Adrenal gland (tissue), 12 donors: ENCODE data around the gene TGFBR2. TPM values are rescaled to one million over a fixed set of nuclear protein-coding genes. Genes with fewer than 3 reads are reported as not detected.
A peak's percentile ranks its signal among the peaks of the same experiment; 100 is the strongest.

Experiments
- DNase-seq, 7 donors: peaks; one replicate each; pipeline ENCODE4 v3.0.0-alpha.2; 2019 to 2020
- H3K27ac ChIP-seq, 5 donors: fragments of 200-600 bp; sonication (generic) in 4 of 5; 1 replicate in 3 of 5; 2 replicates in 2 of 5; pipeline versions ENCODE4 v1.5.1 to v1.8.0; 2016 to 2020; ENCODE audit warnings: mild to moderate bottlenecking in 1 of 5
- H3K27me3 ChIP-seq: fragments of 200-600 bp; 2 replicates; pipeline ENCODE4 v1.8.0; 2021
- H3K36me3 ChIP-seq, 2 donors: fragments of 200-600 bp; replicated peaks in 1 of 2; 1 replicate in 1 of 2; 2 replicates in 1 of 2; pipeline versions ENCODE4 v1.5.1 to v1.8.0; 2018 to 2022
- H3K4me1 ChIP-seq, 2 donors: fragments of 200-600 bp; replicated peaks in 1 of 2; 1 replicate in 1 of 2; 2 replicates in 1 of 2; pipeline versions ENCODE4 v1.5.1 to v1.8.0; 2018 to 2021
- H3K4me3 ChIP-seq, 4 donors: fragments of 200-600 bp; sonication (generic) in 3 of 4; one replicate each; pipeline ENCODE4 v1.5.1; 2016 to 2018
- H3K9me3 ChIP-seq, 3 donors: fragments of 200-600 bp; sonication (generic) in 1 of 3; replicated peaks in 1 of 3; 1 replicate in 2 of 3; 2 replicates in 1 of 3; pipeline versions ENCODE4 v1.5.1 to v1.8.0; 2016 to 2021
- POLR2A ChIP-seq, 2 donors: fragments of 450-650 bp; IDR thresholded peaks; one replicate each; pipeline ENCODE4 v1.6.1; 2017; ENCODE audit warnings: antibody characterized with exemption in 2 of 2, mild to moderate bottlenecking in 2 of 2, moderate library complexity in 1 of 2
- WGBS, 4 donors: extraction: QIAGEN DNeasy Blood & Tissue Kit in 2 of 4; methylation state at CpG; one replicate each; pipeline versions ENCODE4 v1.1.5 to v1.1.7; 2013 to 2017; 5-methylcytosine and 5-hydroxymethylcytosine counted together
- intact Hi-C, 2 donors: fragments of 100-400 bp; cut with DNase I; formaldehyde crosslinking; loops; one replicate each; pipeline versions ENCODE4 v1.14.1 to v1.15.0; 2022 to 2023
- polyA plus RNA-seq, 3 donors: library from polyadenylated mRNA; stranded (reverse); fragments of 200-250 nt in 2 of 3; fragments of 350-450 nt in 1 of 3; fragmentation: Illumina TruSeq in 1 of 3; extraction: RNeasy Lipid Tissue Mini Kit (QIAGEN cat#74804) in 1 of 3; gene quantifications; one replicate each; pipeline ENCODE4 v1.2.3, GENCODE V29; 2013 to 2014
- total RNA-seq, 9 donors: library from RNA; depleted of rRNA in 4 of 9; stranded (reverse); fragments of >200 nt in 4 of 9; fragments of 120-200 nt in 1 of 9; fragmentation: NEBNext Ultra II Directional in 1 of 9; extraction: Animal tissue kit (Norgen Biotek cat#: 25700) in 1 of 9; gene quantifications; one replicate each; pipeline versions ENCODE4 v1.1.0 to v1.2.4, GENCODE V29; 2013 to 2023
- TF ChIP-seq, protein P1 (sequence below), 6 experiments: fragments of 450-650 bp in 4 of 6; fragments of 200-600 bp in 2 of 6; sonication (generic) in 1 of 6; IDR thresholded peaks; 1 replicate in 5 of 6; 2 replicates in 1 of 6; pipeline versions ENCODE4 v1.5.1 to v1.8.0; 2016 to 2021; ENCODE audit warnings: antibody characterized with exemption in 6 of 6, mild to moderate bottlenecking in 2 of 6, moderate library complexity in 1 of 6
- donor health status: healthy with polysubstance abuse.
- donor health status: Bipolar disorder and iron deficiency.
- donor health status: DM: yes; HTN: yes; CAD: no.
- donor health status: DM: no; HTN: no; CAD: no.
- donor health status: DM: no; HTN: no; CAD: no.
- donor health status: DM: yes; HTN: yes; CAD: no.

TGFBR2 gene
- total and polyA plus RNA-seq, 12 donors: 19.1 to 296 (median 153) TPM

- Histone ChIP-seq H3K36me3 (peaks cover 0 to 26% of the 10 kb centered on the region in 2 donors), H3K27ac (peak overlapping the region in 1 of 5 donors; percentile 69), H3K27me3 (no peaks in the 10 kb centered on the region), H3K9me3 (no peaks in the 10 kb centered on the region), H3K4me1 (peaks cover 33 to 95% of the 10 kb centered on the region in 2 donors), H3K4me3 (no peak overlapping the region)
- intact Hi-C loops: no loop called here
- TF ChIP-seq, protein P1, sequence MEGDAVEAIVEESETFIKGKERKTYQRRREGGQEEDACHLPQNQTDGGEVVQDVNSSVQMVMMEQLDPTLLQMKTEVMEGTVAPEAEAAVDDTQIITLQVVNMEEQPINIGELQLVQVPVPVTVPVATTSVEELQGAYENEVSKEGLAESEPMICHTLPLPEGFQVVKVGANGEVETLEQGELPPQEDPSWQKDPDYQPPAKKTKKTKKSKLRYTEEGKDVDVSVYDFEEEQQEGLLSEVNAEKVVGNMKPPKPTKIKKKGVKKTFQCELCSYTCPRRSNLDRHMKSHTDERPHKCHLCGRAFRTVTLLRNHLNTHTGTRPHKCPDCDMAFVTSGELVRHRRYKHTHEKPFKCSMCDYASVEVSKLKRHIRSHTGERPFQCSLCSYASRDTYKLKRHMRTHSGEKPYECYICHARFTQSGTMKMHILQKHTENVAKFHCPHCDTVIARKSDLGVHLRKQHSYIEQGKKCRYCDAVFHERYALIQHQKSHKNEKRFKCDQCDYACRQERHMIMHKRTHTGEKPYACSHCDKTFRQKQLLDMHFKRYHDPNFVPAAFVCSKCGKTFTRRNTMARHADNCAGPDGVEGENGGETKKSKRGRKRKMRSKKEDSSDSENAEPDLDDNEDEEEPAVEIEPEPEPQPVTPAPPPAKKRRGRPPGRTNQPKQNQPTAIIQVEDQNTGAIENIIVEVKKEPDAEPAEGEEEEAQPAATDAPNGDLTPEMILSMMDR (IDR thresholded peaks at IDR 0.05): no peak
- no peak for TF ChIP-seq POLR2A (IDR thresholded peaks at IDR 0.05)
- WGBS, 4 donors: 70 to 91% (median 83%) methylated on average over 2 of the region's 2 CpGs
- DNase-seq: no peak
These were observed 54.9 kb downstream of the TGFBR2 start for GRCh38 chr3:30661098-30661873.

DNA sequence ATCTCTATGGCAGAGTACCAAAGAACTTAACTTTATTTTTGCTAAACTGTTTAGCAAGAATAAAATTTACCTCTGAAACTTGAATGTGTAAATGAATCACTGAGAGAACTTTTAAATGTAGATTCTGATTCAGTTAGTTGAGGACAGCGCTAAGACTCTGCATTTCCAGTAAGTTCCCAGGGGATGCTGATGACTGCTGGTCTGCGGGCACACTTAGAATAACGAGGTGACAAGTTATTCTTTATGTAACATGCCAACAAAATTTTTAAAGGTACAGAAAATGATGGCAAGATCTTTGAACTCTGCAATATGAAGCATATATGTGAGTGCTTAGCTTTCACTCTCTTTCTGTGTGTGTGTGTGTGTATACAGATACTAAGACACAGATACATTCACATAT lies 56.4 kb downstream of the TGFBR2 start:
- H3K4me3 ChIP-seq: no peak overlapping the region
- H3K9me3 ChIP-seq: no peaks in the 10 kb centered on the region
- intact Hi-C loops: no loop called here
- TF ChIP-seq, protein P1 (IDR thresholded peaks at IDR 0.05): no peak
- no peak for TF ChIP-seq POLR2A (IDR thresholded peaks at IDR 0.05)
- peaks cover 25 to 92% of the 10 kb centered on the region in 2 donors for H3K4me1 ChIP-seq
- H3K27ac ChIP-seq: no peak overlapping the region
- DNase-seq: no peak
- H3K27me3 ChIP-seq: no peaks in the 10 kb centered on the region
- 62 to 73% (median 70%) methylated on average over 3 of the region's 3 CpGs for WGBS, 4 donors
- H3K36me3 ChIP-seq: peaks cover 0 to 21% of the 10 kb centered on the region in 2 donors

DNA sequence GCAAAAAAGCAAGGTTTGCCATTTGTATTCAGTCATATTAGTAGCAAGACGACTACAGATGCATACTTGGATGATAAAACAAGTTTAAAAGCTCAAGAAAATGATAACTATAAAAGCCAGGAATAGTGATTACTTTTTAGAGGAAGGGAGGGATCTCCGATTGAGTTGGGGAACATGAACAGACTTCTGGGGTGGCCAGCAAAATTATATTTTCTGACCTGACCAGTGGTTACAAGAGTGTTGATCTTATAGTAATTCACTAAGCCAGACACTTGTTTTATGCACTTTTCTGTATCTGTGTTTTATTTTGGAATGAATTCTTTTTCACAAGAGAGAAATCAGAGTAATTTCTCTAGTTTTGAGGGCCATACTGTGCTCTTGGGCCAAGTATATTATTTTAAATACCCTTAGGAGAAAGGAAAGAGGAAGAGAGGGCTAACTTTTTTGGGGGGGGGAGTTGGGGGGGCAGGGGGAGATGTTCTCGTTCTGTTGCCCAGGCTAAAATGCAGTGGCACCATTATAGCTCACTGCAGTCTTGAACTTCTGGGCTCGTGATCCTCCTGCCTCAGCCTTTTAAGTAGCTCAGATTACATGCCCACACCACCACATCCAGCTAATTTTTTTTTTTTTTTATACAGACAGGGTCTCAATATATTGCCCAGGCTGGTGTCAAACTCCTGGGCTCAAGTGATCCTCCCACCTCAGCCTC lies 57.3 kb downstream of the TGFBR2 start:
- 75 to 85% (median 78%) methylated on average over 4 of the region's 4 CpGs for WGBS, 4 donors
- TF ChIP-seq, protein P1 (IDR thresholded peaks at IDR 0.05): no peak
- no peak for TF ChIP-seq POLR2A (IDR thresholded peaks at IDR 0.05)
- DNase-seq: no peak
- peaks cover 17 to 87% of the 10 kb centered on the region in 2 donors for H3K4me1 ChIP-seq
- H3K27ac ChIP-seq: no peak overlapping the region
- intact Hi-C loops: no loop called here
- H3K27me3 ChIP-seq: no peaks in the 10 kb centered on the region
- no peaks in the 10 kb centered on the region for H3K9me3 ChIP-seq
- H3K36me3 ChIP-seq: peaks cover 0 to 25% of the 10 kb centered on the region in 2 donors
- no peak overlapping the region for H3K4me3 ChIP-seq

- Histone ChIP-seq H3K27ac (no peak overlapping the region), H3K4me3 (no peak overlapping the region), H3K4me1 (peaks cover 9 to 80% of the 10 kb centered on the region in 2 donors), H3K27me3 (no peaks in the 10 kb centered on the region), H3K9me3 (no peaks in the 10 kb centered on the region), H3K36me3 (peaks cover 0 to 25% of the 10 kb centered on the region in 2 donors)
- intact Hi-C loops: no loop called here
- TF ChIP-seq, protein P1 (IDR thresholded peaks at IDR 0.05): no peak
- no peak for TF ChIP-seq POLR2A (IDR thresholded peaks at IDR 0.05)
- DNase-seq: no peak
- 66 to 87% (median 77%) methylated on average over 8 of the region's 8 CpGs for WGBS, 4 donors
These were observed 58.1 kb downstream of the TGFBR2 start for GRCh38 chr3:30664459-30664858.
